WI38 (cell line): ENCODE data around the gene MBD4.

Experiments used
- H3K4me3 ChIP-seq: 2 replicates; pipeline ENCODE4 v1.5.1; 2011; ENCODE audit warnings: low read depth, mild to moderate bottlenecking, control low read depth, low read length
- TF ChIP-seq, protein P1 (sequence below): IDR thresholded peaks from 2 replicates; pipeline ENCODE4 v1.5.1; 2012; ENCODE audit warnings: low read depth, mild to moderate bottlenecking, control low read depth, low read length

MBD4 gene

DNA sequence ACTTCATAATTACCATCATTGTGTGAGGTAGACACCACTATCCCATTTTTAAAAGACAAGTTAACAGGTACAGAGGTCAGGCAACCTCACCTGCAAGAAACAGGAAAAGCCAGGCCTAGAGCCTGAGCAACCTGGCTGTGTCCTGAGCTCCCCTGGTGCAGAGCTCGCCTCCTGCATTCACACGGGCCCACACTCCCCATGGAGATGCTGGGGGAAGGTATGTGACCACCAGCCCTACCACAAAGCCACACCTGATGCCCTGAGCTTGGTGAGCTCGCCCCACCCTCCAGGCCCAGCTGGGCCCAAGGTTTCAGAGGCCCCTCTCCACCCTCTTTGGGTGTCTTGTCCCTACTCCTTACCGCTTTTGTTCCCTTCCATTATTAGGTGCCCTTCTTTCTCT, 10.1 kb downstream of the MBD4 start:
- H3K4me3 ChIP-seq, result no peak overlapping the region

DNA sequence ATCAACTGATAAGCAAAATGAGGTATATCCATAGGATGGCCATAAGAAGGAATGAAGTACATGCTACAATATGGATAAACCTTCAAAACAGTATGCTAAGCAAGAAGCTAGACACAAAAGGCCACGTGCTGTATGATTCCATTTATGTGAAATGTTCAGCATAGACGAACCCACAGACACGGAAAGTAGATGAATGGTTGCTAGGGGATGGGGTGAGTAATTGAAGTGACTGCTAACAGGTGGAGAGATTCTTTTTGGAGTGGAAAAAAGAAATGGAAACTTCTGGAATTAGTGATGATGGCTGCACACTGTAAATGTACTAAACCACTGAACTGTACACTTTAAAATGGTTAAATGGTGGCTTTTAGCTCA, 10.7 kb downstream of the MBD4 start:
- no peak overlapping the region; the same call in 1 of the 2 replicates for H3K4me3 ChIP-seq
- TF ChIP-seq, protein P1, sequence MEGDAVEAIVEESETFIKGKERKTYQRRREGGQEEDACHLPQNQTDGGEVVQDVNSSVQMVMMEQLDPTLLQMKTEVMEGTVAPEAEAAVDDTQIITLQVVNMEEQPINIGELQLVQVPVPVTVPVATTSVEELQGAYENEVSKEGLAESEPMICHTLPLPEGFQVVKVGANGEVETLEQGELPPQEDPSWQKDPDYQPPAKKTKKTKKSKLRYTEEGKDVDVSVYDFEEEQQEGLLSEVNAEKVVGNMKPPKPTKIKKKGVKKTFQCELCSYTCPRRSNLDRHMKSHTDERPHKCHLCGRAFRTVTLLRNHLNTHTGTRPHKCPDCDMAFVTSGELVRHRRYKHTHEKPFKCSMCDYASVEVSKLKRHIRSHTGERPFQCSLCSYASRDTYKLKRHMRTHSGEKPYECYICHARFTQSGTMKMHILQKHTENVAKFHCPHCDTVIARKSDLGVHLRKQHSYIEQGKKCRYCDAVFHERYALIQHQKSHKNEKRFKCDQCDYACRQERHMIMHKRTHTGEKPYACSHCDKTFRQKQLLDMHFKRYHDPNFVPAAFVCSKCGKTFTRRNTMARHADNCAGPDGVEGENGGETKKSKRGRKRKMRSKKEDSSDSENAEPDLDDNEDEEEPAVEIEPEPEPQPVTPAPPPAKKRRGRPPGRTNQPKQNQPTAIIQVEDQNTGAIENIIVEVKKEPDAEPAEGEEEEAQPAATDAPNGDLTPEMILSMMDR, result no peak

More for the DNA sequence above, 10.1 kb downstream of the MBD4 start:
- TF ChIP-seq, protein P1, result no peak

DNA sequence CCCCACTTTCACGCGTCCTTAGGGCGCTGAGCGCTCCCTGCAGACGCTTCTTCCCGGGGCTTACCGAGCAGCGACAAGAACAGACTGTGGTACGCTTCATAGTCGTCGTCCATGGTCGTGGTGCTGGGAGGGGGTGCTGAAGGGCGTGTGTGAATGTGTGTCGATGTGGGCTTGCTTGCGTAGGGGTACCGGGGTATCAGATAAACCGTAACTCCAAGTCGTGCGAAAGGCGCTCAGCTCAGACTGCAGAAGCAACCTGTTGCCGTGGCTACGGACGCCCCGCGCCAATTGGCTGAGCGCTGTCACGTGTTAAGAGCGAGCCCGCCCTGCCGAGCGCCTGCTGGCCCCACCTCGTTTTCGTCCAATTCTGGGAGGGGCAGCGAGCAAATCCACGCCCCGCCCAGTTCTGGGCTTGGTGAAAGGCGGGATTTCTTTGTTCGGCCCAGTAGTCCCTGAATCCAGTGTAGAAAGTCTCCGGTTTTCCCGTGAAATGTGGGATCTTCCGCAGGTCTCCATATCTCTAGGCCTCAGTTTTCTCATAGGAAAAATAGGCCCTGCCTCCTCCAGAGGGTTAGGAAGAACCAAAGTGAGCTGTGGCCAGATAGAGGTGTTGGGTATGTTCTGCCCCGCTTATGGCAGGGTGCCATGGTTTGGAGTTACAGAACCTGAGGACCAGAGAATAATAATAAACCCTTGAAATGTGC, 11.2 kb downstream of the MBD4 start, which contains the start of gene EFCAB12:
TSS of gene EFCAB12 (minus strand) at position 261 of the 704 bp plus-strand sequence. CDS start at position 113, 148 bp downstream.
- TF ChIP-seq, protein P1, result no peak
- H3K4me3 ChIP-seq, result peak within 1 kb of the TSS; percentile 60

DNA sequence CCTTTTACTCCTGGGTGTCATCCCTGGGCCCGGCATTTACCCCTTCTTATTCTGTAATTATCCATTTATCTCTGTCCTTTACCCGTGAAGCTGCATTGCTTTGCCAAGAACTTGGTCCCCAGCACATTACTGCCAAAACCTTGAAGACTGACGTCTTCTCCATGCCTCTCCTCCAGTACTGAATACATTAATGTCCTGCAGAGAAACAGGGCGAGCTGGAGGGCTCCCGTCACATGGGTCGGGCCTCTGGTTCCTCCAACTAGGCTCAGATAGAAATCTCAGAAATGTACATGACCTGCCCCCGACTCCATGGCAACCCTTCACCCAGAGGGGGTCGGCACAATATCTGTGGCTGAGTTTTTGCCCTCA, 11.8 kb downstream of the MBD4 start:
- H3K4me3 ChIP-seq, result peak overlapping the region; percentile 60
- TF ChIP-seq, protein P1, result no peak

DNA sequence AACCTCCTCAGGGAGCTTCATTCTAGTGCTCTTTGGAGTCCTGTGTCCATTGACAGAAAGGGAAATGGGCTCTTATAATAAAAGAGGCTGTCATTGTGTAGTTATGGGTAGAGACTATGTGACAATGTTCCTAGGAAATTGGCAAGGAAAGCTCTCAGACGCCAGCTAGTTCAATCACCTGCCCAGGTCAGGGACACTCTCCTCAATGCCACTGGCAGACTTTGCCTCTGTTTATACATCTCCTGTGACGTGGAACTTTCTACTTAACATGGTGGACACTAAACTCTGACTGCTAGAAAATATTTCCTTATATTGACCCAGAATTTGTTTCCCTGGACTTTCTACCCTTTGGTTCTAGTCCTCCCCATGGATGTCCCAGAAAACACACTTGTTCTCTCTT, 14.1 kb downstream of the MBD4 start:
- no peak overlapping the region for H3K4me3 ChIP-seq
- TF ChIP-seq, protein P1, result no peak

DNA sequence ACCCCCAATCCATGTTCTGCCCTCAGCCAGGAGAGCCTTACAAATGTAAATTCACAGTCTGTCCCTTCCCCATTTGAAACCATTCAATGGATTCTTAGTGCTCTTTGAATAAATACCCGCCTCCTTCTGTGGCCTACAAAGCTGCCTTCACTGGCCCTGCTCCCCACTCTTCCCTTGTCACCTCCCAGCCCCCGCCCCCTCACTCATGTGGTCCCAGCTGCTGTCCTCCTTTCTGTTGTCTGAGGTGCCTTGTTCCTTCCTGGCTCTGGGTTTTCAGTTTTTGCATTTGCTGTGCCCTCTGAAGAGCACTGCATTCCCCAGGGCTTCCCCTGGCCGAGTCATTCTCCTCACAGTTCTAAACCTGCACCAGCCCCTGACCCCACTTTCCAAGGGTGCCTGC, 14.5 kb downstream of the MBD4 start:
- TF ChIP-seq, protein P1, result no peak
- no peak overlapping the region for H3K4me3 ChIP-seq

DNA sequence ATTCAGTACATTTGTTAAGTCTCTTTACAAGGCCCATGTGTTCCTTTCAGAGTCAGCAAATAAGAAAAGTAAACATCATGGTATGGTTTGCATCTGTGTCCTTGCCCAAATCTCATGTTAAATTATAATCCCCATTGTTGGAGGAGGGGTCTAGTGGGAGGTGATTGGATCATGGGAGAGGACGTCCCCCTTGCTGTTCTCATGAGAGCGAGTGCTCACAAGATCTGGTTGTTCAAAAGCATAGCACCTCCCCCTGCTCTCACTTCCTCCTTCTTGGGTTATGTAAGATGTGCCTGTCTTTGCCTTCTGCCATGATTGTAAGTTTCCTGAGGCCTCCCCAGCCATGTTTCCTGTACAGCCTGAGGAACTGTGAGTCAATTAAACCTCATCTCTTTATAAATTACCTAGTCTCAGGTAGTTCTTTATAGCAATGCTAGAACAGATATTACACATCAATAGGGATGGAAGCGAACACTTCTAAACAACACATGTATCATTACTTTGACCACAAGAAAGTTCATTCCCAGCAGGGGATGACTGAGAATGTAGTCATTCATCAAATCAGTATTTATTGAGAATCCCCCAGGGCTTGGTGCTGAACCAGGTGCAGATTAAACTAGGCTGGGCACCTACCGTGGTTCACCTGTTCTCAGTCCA, 15.4 kb downstream of the MBD4 start:
- no peak overlapping the region for H3K4me3 ChIP-seq
- TF ChIP-seq, protein P1, result no peak
